Tibial nerve (tissue), 4 donors: ENCODE results near the gene ATP7B. TPM values are rescaled to one million over a fixed set of nuclear protein-coding genes. Genes with fewer than 3 reads are reported as not detected.

Experiments used
- DNase-seq, 2 donors: peaks; one replicate each; pipeline ENCODE4 v3.0.0-alpha.2; 2019; ENCODE audit warnings: low spot score in 2 of 2
- H3K27ac ChIP-seq, 4 donors: fragments of 200-600 bp; sonication (generic) in 3 of 4; one replicate each; pipeline ENCODE4 v1.5.1; 2017 to 2019; ENCODE audit warnings: mild to moderate bottlenecking in 1 of 4
- H3K27me3 ChIP-seq, 2 donors: fragments of 200-600 bp; sonication (generic) in 1 of 2; one replicate each; pipeline versions ENCODE4 v1.5.1 to v1.6.0; 2017 to 2019
- H3K36me3 ChIP-seq, 3 donors: fragments of 200-600 bp; sonication (generic); one replicate each; pipeline ENCODE4 v1.5.1; 2018 to 2019
- H3K4me1 ChIP-seq, 4 donors: fragments of 200-600 bp; sonication (generic) in 3 of 4; one replicate each; pipeline ENCODE4 v1.5.1; 2017 to 2019
- H3K4me3 ChIP-seq, 4 donors: fragments of 200-600 bp; sonication (generic) in 3 of 4; one replicate each; pipeline ENCODE4 v1.5.1; 2017 to 2019; ENCODE audit warnings: mild to moderate bottlenecking in 1 of 4, moderate library complexity in 1 of 4
- H3K9me3 ChIP-seq, 4 donors: fragments of 200-600 bp; sonication (generic) in 3 of 4; one replicate each; pipeline ENCODE4 v1.5.1; 2017 to 2019
- CTCF ChIP-seq, 5 experiments: fragments of 200-600 bp in 3 of 5; fragments of 450-650 bp in 2 of 5; sonication (generic) in 3 of 5; IDR thresholded peaks; one replicate each; pipeline ENCODE4 v1.5.1; 2016 to 2019; ENCODE audit warnings: antibody characterized with exemption in 5 of 5, mild to moderate bottlenecking in 3 of 5, moderate library complexity in 2 of 5
- EP300 ChIP-seq, 2 donors: sonication (generic); formaldehyde crosslinking; IDR thresholded peaks; one replicate each; pipeline ENCODE4 v1.6.1; 2017; ENCODE audit warnings: antibody characterized with exemption in 2 of 2, mild to moderate bottlenecking in 1 of 2
- POLR2A ChIP-seq, 2 donors: fragments of 450-650 bp; IDR thresholded peaks; one replicate each; pipeline ENCODE4 v1.6.1; 2017; ENCODE audit warnings: antibody characterized with exemption in 2 of 2, mild to moderate bottlenecking in 2 of 2, moderate library complexity in 2 of 2
- WGBS, 2 donors: methylation state at CpG; one replicate each; pipeline ENCODE4 v1.1.5; 2018; 5-methylcytosine and 5-hydroxymethylcytosine counted together
- total RNA-seq, 4 donors: library from RNA; depleted of rRNA; stranded (reverse); fragments of >200 nt; gene quantifications; one replicate each; pipeline ENCODE4 v1.1.0, GENCODE V29; 2016

The ATP7B gene
- total RNA-seq, 4 donors from 2014 or later, result 5.1 to 8.4 (median 6.7) TPM

GRCh38 chr13:52002361-52002760 is 8.9 kb downstream of the ATP7B start:
- H3K4me3 ChIP-seq, result no peak overlapping the region
- no peak for TF ChIP-seq POLR2A (IDR thresholded peaks at IDR 0.05)
- TF ChIP-seq CTCF (IDR thresholded peaks at IDR 0.05), result no peak
- TF ChIP-seq EP300 (IDR thresholded peaks at IDR 0.05), result no peak
- 64 to 69% methylated on average over 3 of the region's 4 CpGs for WGBS, 2 donors
- no peaks in the 10 kb centered on the region for H3K4me1 ChIP-seq
- no peaks in the 10 kb centered on the region for H3K27me3 ChIP-seq
- H3K9me3 ChIP-seq, result no peaks in the 10 kb centered on the region
- no peak overlapping the region for H3K27ac ChIP-seq
- no peak for DNase-seq
- H3K36me3 ChIP-seq, result no peaks in the 10 kb centered on the region

GRCh38 chr13:52001120-52001731 is 10.0 kb downstream of the ATP7B start:
- Histone ChIP-seq H3K9me3 (no peaks in the 10 kb centered on the region), H3K4me3 (no peak overlapping the region), H3K36me3 (no peaks in the 10 kb centered on the region), H3K4me1 (peaks cover 0 to 3% (median 0%) of the 10 kb centered on the region in 4 donors), H3K27ac (no peak overlapping the region), H3K27me3 (no peaks in the 10 kb centered on the region)
- TF ChIP-seq EP300 (IDR thresholded peaks at IDR 0.05) (no peak), CTCF (IDR thresholded peaks at IDR 0.05) (peak; percentile 30 to 73 (median 57))
- WGBS, 2 donors, result 62% methylated on average over 3 of the region's 3 CpGs
- no peak for DNase-seq

GRCh38 chr13:51999921-52000320 is 11.3 kb downstream of the ATP7B start:
- 69 to 82% methylated on average over 1 of the region's 1 CpG for WGBS, 2 donors

GRCh38 chr13:51999510-51999911 is 11.7 kb downstream of the ATP7B start:
- no peak for DNase-seq
- 77 to 80% methylated on average over 13 of the region's 13 CpGs for WGBS, 2 donors
- no peak overlapping the region for H3K27ac ChIP-seq
- H3K9me3 ChIP-seq, result no peaks in the 10 kb centered on the region
- H3K36me3 ChIP-seq, result no peaks in the 10 kb centered on the region
- H3K4me3 ChIP-seq, result no peak overlapping the region
- peaks cover 0 to 15% (median 0%) of the 10 kb centered on the region in 4 donors for H3K4me1 ChIP-seq
- no peaks in the 10 kb centered on the region for H3K27me3 ChIP-seq
- TF ChIP-seq POLR2A (IDR thresholded peaks at IDR 0.05), result no peak
- no peak for TF ChIP-seq CTCF (IDR thresholded peaks at IDR 0.05)
- no peak for TF ChIP-seq EP300 (IDR thresholded peaks at IDR 0.05)

More at GRCh38 chr13:51999921-52000320, 11.3 kb downstream of the ATP7B start:
- H3K4me1 ChIP-seq, result peaks cover 0 to 15% (median 0%) of the 10 kb centered on the region in 4 donors
- H3K4me3 ChIP-seq, result no peak overlapping the region
- H3K9me3 ChIP-seq, result no peaks in the 10 kb centered on the region
- no peaks in the 10 kb centered on the region for H3K27me3 ChIP-seq
- H3K36me3 ChIP-seq, result no peaks in the 10 kb centered on the region
- no peak overlapping the region for H3K27ac ChIP-seq
- no peak for DNase-seq
- TF ChIP-seq POLR2A (IDR thresholded peaks at IDR 0.05), result no peak
- no peak for TF ChIP-seq EP300 (IDR thresholded peaks at IDR 0.05)

- H3K27me3 ChIP-seq, result no peaks in the 10 kb centered on the region
- TF ChIP-seq POLR2A (IDR thresholded peaks at IDR 0.05) (no peak), CTCF (IDR thresholded peaks at IDR 0.05) (no peak), EP300 (IDR thresholded peaks at IDR 0.05) (no peak)
- no peak overlapping the region for H3K27ac ChIP-seq
- H3K4me3 ChIP-seq, result no peak overlapping the region
- H3K36me3 ChIP-seq, result no peaks in the 10 kb centered on the region
- H3K4me1 ChIP-seq, result peaks cover 0 to 15% (median 0%) of the 10 kb centered on the region in 4 donors
- DNase-seq, result no peak
- WGBS, 2 donors, result 70 to 74% methylated on average over 6 of the region's 6 CpGs
- no peaks in the 10 kb centered on the region for H3K9me3 ChIP-seq
These were observed 12.3 kb downstream of the ATP7B start for GRCh38 chr13:51998723-51999509.
